ENCODE results near the gene SNX19.

SNX19 gene

GRCh38 chr11:130837194-130837593 lies 79.1 kb downstream of the SNX19 start:
- no peak for DNase-seq

- no peak for DNase-seq
Observed at GRCh38 chr11:130834886-130835285, 81.4 kb downstream of the SNX19 start.

DNA sequence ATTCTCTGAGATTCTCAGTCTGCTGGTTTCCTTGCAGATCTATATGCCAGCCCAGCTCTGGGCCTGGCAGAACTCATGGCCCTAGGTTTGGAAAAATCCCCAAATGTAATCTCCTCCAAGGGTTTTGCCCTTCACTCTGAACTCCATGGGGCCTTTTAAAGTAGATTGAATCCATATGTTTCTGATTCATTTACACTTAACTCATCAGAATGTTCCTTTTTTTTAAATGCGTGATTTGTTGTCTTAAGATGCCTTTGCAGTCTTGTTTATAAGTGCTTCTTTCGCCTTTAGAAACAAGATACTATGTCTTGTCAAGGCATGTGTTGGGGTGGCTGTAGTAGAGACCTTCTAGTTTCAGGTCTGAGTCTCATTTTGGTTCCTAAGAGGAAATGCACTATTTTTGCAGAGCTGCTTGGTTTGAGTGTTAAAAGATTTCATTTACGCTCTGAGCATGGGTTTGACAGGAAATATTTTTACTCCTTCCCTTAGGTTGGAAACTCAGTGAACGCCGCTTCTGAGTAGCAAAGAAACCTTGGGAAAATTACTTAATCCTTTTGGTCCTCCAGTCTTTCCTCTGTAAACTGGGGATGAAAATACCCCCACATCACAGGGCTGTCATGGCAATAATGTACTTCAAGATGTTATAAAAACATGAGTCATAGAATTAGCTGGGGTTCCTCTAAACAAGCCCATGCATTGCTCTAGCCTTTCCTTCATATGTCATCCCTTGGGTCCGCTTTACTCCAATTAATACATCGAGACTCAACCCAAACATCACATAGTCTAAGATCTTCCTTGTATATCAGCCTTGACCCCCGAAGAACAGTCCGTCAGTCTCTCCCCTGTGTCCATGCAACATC lies 83.5 kb downstream of the SNX19 start:
- DNase-seq = no peak

DNA sequence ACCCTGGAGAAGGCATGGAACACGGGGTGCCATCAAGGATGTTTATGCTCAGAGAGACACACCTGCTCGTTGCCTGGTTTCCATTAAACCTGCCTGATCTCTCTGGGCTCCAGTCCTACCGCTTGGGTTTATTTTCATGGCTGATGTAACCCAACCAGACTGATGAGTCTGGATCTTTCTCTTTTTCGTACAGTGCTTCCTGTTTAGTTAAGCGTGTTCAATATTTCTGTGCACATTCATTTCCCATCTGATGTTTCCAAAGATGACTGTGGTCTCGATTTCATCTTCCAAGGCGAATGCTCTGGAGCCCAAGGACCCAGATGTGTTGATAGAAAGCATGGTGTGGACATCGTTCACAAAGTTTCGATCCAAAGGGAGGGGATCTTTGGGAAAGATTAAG lies 84.3 kb downstream of the SNX19 start:
- no peak for DNase-seq

- no peak for DNase-seq
Observed at GRCh38 chr11:130831506-130831905, 84.8 kb downstream of the SNX19 start.

DNA sequence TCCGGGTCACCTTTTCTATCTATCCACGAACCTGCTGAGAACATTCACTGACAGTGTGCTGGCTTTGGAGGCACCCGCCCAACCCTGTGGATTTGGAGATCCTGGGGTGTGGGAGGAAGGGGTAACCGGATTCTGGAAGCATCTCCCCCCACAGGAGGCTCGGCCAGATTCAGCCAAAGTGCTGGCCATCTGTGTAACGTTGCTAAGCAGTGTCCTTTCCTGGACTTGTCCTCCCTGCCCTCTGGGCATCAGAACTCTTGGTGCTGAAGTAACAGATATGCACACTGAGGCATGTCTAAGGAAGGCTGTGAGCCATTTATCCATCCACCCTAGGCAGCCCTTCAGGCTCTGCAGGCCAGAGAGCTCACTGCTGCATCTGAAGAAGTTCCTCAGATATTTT lies 85.7 kb downstream of the SNX19 start:
- no peak for DNase-seq

- no peak for DNase-seq
Observed at GRCh38 chr11:130829920-130830511, 86.3 kb downstream of the SNX19 start.

- no peak for DNase-seq
Observed at GRCh38 chr11:130828741-130829140, 87.5 kb downstream of the SNX19 start.

DNA sequence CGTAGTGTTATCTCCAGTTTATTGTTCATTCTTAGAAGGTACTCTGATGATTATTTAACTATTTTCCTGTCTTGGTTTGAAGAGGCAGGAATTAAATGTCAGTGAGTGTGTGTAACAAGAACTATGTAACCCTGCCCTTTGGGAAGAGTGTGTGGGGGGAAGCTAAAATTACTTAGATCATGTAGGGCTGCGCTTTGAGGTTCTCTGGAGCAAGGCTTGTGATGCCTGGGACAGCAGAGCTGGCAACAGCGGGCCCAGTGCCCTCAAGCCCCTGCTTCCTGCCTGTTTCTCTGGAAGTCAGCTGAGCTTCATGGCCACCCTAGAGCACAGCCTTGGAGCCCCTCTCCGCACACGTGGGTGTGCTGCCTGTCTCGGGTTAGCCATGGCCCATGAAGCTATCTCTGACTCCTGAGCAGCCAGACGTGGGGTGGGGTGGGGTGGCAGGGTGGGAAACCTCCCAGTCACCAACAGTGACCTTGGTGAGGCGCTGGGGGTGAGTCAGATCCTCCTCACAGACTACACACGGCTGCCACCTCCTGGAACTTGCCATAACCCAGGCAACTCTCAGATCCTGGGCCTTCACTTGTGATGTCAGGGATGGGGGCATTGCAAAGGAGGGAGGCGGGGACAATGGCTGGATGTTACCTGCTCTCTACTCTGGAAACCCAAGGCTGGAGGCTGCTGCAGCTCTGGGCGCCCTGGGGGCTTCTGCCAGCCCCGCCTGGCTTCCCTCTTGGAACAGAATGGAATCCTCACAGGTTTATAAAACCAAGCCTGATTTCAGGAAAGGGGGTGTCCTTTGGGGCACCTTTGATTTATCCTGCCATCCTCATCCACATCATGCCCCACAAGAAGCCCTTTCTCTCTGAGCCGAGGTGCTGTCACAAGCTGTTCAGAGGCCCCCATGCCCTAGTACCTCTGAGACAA lies 88.6 kb downstream of the SNX19 start:
- peak; percentile 82 for DNase-seq

DNA sequence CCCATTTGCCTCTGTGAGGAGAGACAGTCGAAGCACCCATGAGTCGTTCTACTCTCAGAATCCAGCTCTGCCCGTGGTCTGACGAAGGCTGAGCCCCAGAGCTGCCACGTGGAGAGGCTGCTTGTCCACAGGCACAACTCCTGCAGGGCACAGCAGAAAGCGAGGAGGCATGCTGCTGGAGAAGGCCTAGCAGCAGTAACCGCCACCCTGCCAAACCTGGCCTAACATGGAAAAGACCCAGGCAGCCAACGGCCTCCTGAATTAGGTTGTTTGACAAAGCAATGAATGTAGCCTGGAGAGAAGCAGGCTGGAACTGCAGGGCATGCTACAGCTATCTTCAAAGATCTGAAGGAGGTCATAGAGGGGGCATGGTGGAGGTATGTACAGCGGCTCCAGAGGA lies 89.7 kb downstream of the SNX19 start:
- no peak for DNase-seq

DNA sequence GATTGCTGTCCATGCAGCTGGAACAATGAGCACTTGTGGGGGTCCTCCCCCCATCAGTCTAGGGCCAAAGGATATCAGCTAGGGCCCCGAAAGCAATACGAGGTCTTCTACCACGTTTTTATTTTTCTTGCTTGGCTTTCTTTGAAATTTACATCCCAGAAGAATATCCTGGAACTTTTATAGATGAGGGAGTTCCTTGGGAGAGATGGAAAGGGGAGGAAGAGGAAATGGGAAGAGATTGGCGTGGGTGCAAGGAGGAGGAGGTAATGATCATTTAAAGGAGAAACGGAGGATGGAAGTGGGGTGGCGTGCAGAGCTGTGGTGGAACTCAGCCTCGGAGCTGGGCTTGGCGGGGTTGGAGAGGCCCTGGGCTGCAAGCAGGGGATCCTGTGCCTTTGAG lies 90.3 kb downstream of the SNX19 start:
- no peak for DNase-seq

GRCh38 chr11:130825561-130825960 lies 90.7 kb downstream of the SNX19 start:
- no peak for DNase-seq
